K562 (cell line): ENCODE results near the gene CFHR5. TPM values are rescaled to one million over a fixed set of nuclear protein-coding genes. Genes with fewer than 3 reads are reported as not detected.
A peak's percentile ranks its signal among the peaks of the same experiment; 100 is the strongest.

ENCODE experiments used
- ARID2 ChIP-seq: fragments of 450-650 bp; IDR thresholded peaks from 2 replicates; pipeline ENCODE4 v1.6.1; 2017; ENCODE audit warnings: antibody characterized with exemption, mild to moderate bottlenecking
- ATF3 ChIP-seq, 2 experiments: fragments of 450-650 bp in 1 of 2; sonication (generic) in 1 of 2; formaldehyde crosslinking in 1 of 2; IDR thresholded peaks in 1 of 2; conservative IDR thresholded peaks in 1 of 2; 2 replicates each; pipeline versions ENCODE4 v1.6.1 to v1.8.1; 2016 to 2023; ENCODE audit warnings: mild to moderate bottlenecking in 2 of 2, moderate library complexity in 2 of 2, inconsistent platforms in 1 of 2, missing genetic modification reagents in 1 of 2
- CHD2 ChIP-seq: IDR thresholded peaks from 2 replicates; pipeline ENCODE4 v1.6.1; 2011; ENCODE audit warnings: low read depth, low read length
- HDAC2 ChIP-seq: fragments of 450-650 bp; IDR thresholded peaks from 2 replicates; pipeline ENCODE4 v1.6.1; 2016; ENCODE audit warnings: mild to moderate bottlenecking
- HMBOX1 ChIP-seq: sonication (generic); IDR thresholded peaks from 2 replicates; pipeline ENCODE4 v1.6.1; 2016
- MECOM ChIP-seq: fragments of 250-450 bp; sonication (Bioruptor Pico); IDR thresholded peaks from 2 replicates; pipeline ENCODE4 v1.8.0; 2022; ENCODE audit warnings: inconsistent platforms
- NR2C2 ChIP-seq, 2 experiments: fragments of 200-800 bp in 1 of 2; sonication (Bioruptor generic) in 1 of 2; sonication (generic) in 1 of 2; formaldehyde crosslinking in 1 of 2; IDR thresholded peaks; 2 replicates each; pipeline versions ENCODE4 v1.6.1 to v1.8.0; 2016 to 2022; ENCODE audit warnings: mild to moderate bottlenecking in 1 of 2, missing compliant biosample characterization in 1 of 2, missing genetic modification characterization in 1 of 2, missing genetic modification reagents in 1 of 2
- OTX1 ChIP-seq: fragments of 450-650 bp; formaldehyde crosslinking; IDR thresholded peaks from 2 replicates; pipeline ENCODE4 v1.4.0; 2022; ENCODE audit warnings: mild to moderate bottlenecking
- POLR2AphosphoS5 ChIP-seq: IDR thresholded peaks from 2 replicates; pipeline ENCODE4 v1.6.1; 2011; ENCODE audit warnings: mild to moderate bottlenecking, low read depth, low read length, moderate library complexity; ENCODE audit not compliant: control insufficient read depth, insufficient read depth
- RBM14 ChIP-seq: fragments of 200-400 bp; formaldehyde crosslinking; IDR thresholded peaks from 2 replicates; pipeline ENCODE4 v1.6.1; 2018; ENCODE audit warnings: low read depth, mild to moderate bottlenecking, low read length, moderate library complexity, borderline replicate concordance; ENCODE audit not compliant: insufficient read depth
- RBM15 ChIP-seq: fragments of 200-400 bp; formaldehyde crosslinking; IDR thresholded peaks from 2 replicates; pipeline ENCODE4 v1.6.1; 2018; ENCODE audit warnings: mild to moderate bottlenecking, low read length, moderate library complexity; ENCODE audit not compliant: insufficient read depth
- SAFB ChIP-seq: fragments of 200-400 bp; formaldehyde crosslinking; IDR thresholded peaks from 2 replicates; pipeline ENCODE4 v1.6.1; 2017; ENCODE audit warnings: low read depth, low read length, borderline replicate concordance
- TRIM24 ChIP-seq, 2 experiments: fragments of 450-650 bp; IDR thresholded peaks; 2 replicates each; pipeline ENCODE4 v1.6.1; 2016
- ZFP36 ChIP-seq: fragments of 150-350 bp; IDR thresholded peaks from 2 replicates; pipeline ENCODE4 v1.6.1; 2018; ENCODE audit warnings: low read length, low read depth; ENCODE audit not compliant: partially characterized antibody
- ZNF316 ChIP-seq: fragments of 450-650 bp; IDR thresholded peaks from 2 replicates; pipeline ENCODE4 v1.6.1; 2016
- polyA plus RNA-seq, 8 experiments: library from polyadenylated mRNA; depleted of rRNA in 4 of 8; stranded (reverse) in 5 of 8; unstranded in 3 of 8; fragments of >200 nt; fragmentation: Nextera tagmentation in 2 of 8; fragmentation: Illumina TruSeq in 1 of 8; extraction: Ambion mirVana in 2 of 8; extraction: Trizol in 1 of 8; gene quantifications; 2 replicates each; pipeline versions ENCODE4 v1.2.1 to v1.2.3, GENCODE V29; 2011 to 2014; ENCODE audit warnings: inconsistent platforms in 1 of 8, missing spikeins in 1 of 8
- total RNA-seq, 7 experiments: library from RNA; depleted of rRNA in 6 of 7; stranded (reverse); fragments of >200 nt in 6 of 7; fragmentation: Illumina TruSeq in 2 of 7; extraction: Trizol in 2 of 7; gene quantifications; 2 replicates each; pipeline versions ENCODE4 v1.2.1 to v1.2.3, GENCODE V29; 2011 to 2021; ENCODE audit warnings: low replicate concordance in 1 of 7
- TF ChIP-seq, protein P1 (sequence below), 2 experiments: fragments of 200-800 bp in 1 of 2; sonication (Bioruptor generic) in 1 of 2; sonication (generic) in 1 of 2; formaldehyde crosslinking in 1 of 2; IDR thresholded peaks in 1 of 2; conservative IDR thresholded peaks in 1 of 2; 2 replicates each; pipeline versions ENCODE4 v1.5.0 to v1.6.1; 2016 to 2020; ENCODE audit warnings: missing compliant biosample characterization in 1 of 2, missing genetic modification characterization in 1 of 2, missing genetic modification reagents in 1 of 2

Gene CFHR5
- total and polyA plus RNA-seq, 9 of the 15 experiments (the other 6 are each of a cell fraction or from before 2014, with no cell fraction given): not detected

- TF ChIP-seq RBM14 (no peak), HDAC2 (no peak), MECOM (no peak), OTX1 (CRISPR knock-in tag) (no peak), POLR2AphosphoS5 (peak; percentile 75), SAFB (no peak), TRIM24 (IDR thresholded peaks at IDR 0.05) (no peak), RBM15 (no peak), ATF3 (IDR thresholded peaks at IDR 0.05) (no peak), ATF3 (CRISPR knock-in tag; conservative IDR thresholded peaks at IDR 0.05) (no peak), ZNF316 (no peak), NR2C2 (CRISPR knock-in tag; IDR thresholded peaks at IDR 0.05) (0 out of 2 replicates have a peak, but pooled peaks have one; percentile 17), NR2C2 (tag; IDR thresholded peaks at IDR 0.05) (peak; percentile 91), CHD2 (no peak), ZFP36 (no peak), HMBOX1 (no peak), ARID2 (no peak)
- TF ChIP-seq, protein P1, sequence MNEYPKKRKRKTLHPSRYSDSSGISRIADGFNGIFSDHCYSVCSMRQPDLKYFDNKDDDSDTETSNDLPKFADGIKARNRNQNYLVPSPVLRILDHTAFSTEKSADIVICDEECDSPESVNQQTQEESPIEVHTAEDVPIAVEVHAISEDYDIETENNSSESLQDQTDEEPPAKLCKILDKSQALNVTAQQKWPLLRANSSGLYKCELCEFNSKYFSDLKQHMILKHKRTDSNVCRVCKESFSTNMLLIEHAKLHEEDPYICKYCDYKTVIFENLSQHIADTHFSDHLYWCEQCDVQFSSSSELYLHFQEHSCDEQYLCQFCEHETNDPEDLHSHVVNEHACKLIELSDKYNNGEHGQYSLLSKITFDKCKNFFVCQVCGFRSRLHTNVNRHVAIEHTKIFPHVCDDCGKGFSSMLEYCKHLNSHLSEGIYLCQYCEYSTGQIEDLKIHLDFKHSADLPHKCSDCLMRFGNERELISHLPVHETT (CRISPR knock-in tag; conservative IDR thresholded peaks at IDR 0.05 in 1 of 2, IDR thresholded peaks at IDR 0.05 in 1 of 2): no peak
These were observed 43.7 kb upstream of the CFHR5 start (continued) for GRCh38 chr1:196933531-196934189.
